Subcutaneous adipose tissue (tissue), 4 donors: ENCODE measurements around the gene IRF8. TPM values are rescaled to one million over a fixed set of nuclear protein-coding genes. Genes with fewer than 3 reads are reported as not detected.

Experiments used
- total RNA-seq, 4 donors: library from RNA; depleted of rRNA; stranded (reverse); fragments of >200 nt; gene quantifications; one replicate each; pipeline ENCODE4 v1.1.0, GENCODE V29; 2016
- TF ChIP-seq, protein P1 (sequence below): fragments of 450-650 bp; IDR thresholded peaks from one replicate; pipeline ENCODE4 v1.5.1; 2016; ENCODE audit warnings: low read depth, mild to moderate bottlenecking, control low read depth, antibody characterized with exemption, moderate library complexity

The IRF8 gene
- total RNA-seq, 4 donors from 2014 or later: 40.8 to 156 (median 66.6) TPM

DNA sequence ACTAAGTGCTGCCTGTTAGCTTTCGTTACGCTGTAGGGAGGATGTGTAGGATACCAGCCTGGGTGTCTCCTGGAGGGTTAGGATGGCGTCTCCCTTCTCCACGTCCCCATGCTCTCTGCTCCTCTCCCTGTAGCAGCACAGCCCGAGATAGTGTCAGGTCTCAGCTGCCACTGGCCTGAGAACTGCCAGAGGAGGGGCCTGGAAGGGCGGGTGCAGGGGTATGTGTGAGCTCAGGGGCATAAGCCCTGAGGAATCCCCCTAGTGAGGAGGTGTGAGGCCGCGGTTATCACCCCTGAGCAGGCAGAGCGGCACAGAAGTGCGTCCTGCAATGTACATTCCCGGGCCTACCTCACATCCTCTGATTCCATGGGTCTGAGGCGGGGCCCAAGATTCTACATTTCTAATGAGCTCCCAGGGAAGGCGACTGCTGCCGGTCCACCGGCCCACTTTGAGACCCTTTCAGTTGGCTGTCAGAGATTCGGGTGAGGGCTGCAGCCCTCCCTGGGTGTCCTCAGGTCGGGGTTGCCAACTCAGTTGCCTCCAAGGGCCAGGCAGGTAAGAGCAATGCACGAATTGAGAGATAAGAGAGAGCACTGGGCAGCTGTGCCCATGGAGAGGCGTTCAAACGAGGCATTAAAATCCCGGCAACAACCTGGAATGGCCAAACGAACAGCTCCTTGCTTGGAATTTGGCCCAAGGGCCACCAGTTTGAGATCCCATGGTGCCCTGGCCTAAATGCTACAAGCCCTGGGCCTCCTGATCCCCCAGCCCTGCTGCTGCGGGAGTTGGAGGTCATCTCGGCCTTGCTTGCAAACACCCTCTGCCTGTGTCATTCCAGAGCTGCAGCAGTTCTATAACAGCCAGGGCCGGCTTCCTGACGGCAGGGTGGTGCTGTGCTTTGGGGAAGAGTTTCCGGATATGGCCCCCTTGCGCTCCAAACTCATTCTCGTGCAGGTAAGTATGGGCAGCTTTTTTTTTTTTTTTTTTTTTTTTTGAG, 20.6 kb downstream of the IRF8 start:
- TF ChIP-seq, protein P1, sequence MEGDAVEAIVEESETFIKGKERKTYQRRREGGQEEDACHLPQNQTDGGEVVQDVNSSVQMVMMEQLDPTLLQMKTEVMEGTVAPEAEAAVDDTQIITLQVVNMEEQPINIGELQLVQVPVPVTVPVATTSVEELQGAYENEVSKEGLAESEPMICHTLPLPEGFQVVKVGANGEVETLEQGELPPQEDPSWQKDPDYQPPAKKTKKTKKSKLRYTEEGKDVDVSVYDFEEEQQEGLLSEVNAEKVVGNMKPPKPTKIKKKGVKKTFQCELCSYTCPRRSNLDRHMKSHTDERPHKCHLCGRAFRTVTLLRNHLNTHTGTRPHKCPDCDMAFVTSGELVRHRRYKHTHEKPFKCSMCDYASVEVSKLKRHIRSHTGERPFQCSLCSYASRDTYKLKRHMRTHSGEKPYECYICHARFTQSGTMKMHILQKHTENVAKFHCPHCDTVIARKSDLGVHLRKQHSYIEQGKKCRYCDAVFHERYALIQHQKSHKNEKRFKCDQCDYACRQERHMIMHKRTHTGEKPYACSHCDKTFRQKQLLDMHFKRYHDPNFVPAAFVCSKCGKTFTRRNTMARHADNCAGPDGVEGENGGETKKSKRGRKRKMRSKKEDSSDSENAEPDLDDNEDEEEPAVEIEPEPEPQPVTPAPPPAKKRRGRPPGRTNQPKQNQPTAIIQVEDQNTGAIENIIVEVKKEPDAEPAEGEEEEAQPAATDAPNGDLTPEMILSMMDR: no peak

DNA sequence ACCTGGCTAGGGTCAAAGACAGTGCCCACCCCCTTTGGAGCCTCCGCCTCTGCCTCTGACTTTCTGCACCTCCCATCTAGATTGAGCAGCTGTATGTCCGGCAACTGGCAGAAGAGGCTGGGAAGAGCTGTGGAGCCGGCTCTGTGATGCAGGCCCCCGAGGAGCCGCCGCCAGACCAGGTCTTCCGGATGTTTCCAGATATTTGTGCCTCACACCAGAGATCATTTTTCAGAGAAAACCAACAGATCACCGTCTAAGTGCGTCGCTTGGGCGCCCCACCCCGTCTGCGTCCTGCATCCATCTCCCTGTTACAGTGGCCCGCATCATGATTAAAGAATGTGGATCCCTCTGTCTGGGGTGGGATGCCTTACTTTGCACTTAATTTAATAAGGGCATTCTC, 22.1 kb downstream of the IRF8 start:
- TF ChIP-seq, protein P1: no peak

GRCh38 chr16:85923153-85924021, 24.4 kb downstream of the IRF8 start:
- TF ChIP-seq, protein P1: no peak

GRCh38 chr16:85924675-85925074, 25.7 kb downstream of the IRF8 start:
- TF ChIP-seq, protein P1: no peak

GRCh38 chr16:85926370-85926769, 27.4 kb downstream of the IRF8 start:
- TF ChIP-seq, protein P1: no peak

DNA sequence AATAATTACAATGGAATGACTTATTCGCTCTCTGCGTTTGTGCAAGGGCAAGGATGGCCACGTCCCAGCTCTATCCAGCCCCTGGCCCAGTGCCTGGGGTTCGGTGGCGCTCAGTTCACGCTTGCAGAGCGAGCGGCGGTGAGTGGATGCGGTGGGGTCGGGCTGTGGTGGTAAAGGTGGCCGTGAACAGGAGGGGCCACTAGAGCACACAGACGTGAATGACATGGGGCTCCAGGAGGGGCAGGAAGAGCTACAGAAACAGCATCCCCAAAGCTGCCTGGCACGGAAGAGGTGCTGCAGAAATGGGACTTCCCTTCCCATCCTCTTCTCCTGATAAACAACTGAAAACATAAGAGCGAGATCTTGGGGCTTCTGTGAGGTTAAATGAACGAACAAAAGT, 28.4 kb downstream of the IRF8 start:
- TF ChIP-seq, protein P1: no peak

GRCh38 chr16:85927959-85928358, 29.0 kb downstream of the IRF8 start:
- TF ChIP-seq, protein P1: no peak
